HG02763 (cell line): Measurements from ENCODE around the gene PMPCA.
A peak's percentile ranks its signal among the peaks of the same experiment; 100 is the strongest.

Experiments
- ATAC-seq: cut with Tn5 transposase; IDR thresholded peaks from one replicate; pipeline ENCODE4 v1.9.1; 2021; ENCODE audit warnings: mild to moderate bottlenecking, moderate library complexity; ENCODE audit not compliant: unreplicated experiment

The PMPCA gene, protein sequence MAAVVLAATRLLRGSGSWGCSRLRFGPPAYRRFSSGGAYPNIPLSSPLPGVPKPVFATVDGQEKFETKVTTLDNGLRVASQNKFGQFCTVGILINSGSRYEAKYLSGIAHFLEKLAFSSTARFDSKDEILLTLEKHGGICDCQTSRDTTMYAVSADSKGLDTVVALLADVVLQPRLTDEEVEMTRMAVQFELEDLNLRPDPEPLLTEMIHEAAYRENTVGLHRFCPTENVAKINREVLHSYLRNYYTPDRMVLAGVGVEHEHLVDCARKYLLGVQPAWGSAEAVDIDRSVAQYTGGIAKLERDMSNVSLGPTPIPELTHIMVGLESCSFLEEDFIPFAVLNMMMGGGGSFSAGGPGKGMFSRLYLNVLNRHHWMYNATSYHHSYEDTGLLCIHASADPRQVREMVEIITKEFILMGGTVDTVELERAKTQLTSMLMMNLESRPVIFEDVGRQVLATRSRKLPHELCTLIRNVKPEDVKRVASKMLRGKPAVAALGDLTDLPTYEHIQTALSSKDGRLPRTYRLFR

DNA sequence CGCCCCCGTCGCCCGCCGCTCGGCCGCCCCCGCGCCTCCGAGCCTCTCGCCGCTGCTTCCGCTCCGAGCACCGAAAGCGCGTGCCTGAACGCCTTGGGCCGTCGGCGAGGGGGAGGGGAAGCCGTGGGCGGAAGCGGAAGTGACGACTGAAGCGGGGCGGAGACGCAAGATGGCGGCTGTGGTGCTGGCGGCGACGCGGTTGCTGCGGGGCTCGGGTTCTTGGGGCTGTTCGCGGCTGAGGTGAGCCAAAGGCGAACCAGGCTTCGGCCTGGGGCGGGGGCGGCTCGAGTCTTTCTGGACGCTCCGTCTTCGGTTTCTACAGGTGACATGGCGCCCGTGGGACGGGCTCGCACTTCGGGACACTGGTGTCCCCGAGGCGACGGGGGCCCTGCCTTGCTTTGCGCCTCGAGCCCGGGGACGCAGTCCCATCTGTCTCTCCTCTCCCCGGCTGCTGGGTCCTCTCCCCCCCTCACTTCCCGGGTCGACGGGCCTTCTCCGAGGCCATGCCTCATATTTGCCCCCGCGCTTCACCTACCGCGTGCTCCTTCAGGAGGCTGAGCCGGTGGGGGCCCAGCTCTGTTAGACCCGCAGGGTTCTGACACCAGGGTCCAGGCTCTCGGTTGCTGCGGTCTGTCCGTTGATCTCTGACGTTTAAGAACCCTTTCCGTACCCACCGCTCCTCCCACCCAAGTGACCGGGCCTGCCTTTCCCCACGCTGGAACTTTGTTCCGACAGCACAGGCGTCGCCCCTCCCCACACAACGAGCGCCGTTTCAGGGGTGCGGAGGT is at the start of gene PMPCA, which contains the start of gene ENTR1:
PMPCA (plus strand) TSS at position 159 of the 788 bp plus-strand sequence; CDS start at position 170, 11 bp downstream.
ENTR1 (minus strand) TSS at position 115 of the 788 bp plus-strand sequence. CDS start 217 bp downstream, outside the sequence.
- ATAC-seq = peak; percentile 81

DNA sequence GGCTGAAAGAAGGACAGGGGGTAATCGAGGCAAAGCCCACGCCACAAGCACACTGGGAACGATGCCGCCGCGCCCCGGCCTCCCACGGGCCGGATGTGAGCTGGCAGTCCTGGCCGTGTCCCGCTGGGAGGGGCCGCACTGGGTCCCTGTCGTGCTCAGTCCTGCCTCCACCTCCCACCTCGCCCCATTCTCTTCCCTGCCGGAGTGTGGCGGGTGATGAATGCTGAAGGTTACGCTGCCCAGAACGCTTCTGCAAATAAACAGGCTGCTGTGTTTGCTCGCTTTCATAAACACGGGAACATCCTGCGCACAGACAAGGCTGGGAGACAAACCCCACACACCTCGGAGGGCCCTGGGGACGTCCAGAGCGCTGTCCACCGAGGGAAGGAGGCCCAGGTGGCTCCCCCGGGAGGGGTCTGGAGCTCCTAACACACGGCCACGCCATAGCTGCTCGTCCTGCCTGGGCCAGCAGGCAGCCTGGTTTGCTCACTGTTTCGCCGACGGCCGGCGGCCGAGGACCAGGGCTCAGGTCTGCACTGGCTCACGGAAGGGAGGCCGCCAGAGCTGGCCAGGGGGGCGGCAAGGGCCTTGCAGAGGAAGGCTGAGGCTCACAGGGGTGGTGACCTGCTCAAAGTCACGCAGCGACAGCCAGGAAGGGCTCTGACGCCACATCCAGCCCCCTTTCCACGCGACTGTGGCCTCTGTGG is 49.3 kb upstream of the PMPCA start:
- ATAC-seq = no peak

DNA sequence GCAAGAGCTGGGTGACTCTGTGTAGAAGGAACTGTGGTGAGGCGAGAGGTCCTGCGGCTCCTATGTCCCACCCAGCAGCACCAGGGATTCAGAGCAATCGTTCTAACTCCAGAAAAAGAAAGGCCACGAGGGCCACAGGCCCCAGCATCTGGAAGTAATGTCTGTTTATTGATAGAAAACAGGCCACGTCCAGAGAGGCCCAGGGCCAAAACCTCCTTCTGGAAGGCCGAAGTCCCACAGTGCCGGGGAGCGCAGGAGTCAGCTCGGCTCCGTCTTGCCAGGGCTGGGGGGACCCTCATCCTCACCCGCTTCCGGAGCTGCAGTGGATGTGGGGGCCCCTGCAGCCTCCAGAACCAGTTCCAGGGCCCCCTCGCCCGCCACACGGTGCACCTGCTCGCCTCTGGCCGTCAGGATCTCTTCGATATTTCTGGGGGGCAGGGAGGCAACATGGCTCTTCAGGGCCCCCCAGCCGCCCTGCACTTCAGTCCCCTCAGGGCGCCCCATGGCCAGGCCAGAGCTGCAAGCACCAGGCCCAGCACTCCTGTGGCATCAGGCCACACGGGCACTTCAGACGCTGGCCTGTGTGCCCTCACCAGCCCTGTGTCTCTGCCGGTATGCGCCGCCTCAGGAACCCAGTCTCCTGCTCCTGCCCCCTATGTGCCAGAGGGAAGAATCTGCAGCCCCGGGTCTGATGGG is 48.6 kb upstream of the PMPCA start:
- ATAC-seq = no peak

DNA sequence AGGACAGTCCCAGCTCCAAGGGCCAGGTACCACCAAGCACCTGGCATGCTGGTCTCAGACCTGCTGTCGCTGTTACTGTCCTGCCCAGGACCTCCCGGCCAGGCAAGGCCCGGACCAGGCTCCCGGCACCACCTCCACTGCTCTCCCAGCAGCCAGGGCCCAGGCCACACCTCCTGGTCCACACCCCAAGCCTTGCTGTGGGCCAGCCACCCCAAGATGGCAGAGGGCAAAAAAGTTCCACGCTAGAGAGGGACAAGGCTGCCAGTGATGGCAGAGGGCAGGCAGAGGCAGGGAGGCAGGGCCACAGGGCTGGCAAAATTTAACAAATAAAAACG is 48.0 kb upstream of the PMPCA start:
- ATAC-seq = no peak

DNA sequence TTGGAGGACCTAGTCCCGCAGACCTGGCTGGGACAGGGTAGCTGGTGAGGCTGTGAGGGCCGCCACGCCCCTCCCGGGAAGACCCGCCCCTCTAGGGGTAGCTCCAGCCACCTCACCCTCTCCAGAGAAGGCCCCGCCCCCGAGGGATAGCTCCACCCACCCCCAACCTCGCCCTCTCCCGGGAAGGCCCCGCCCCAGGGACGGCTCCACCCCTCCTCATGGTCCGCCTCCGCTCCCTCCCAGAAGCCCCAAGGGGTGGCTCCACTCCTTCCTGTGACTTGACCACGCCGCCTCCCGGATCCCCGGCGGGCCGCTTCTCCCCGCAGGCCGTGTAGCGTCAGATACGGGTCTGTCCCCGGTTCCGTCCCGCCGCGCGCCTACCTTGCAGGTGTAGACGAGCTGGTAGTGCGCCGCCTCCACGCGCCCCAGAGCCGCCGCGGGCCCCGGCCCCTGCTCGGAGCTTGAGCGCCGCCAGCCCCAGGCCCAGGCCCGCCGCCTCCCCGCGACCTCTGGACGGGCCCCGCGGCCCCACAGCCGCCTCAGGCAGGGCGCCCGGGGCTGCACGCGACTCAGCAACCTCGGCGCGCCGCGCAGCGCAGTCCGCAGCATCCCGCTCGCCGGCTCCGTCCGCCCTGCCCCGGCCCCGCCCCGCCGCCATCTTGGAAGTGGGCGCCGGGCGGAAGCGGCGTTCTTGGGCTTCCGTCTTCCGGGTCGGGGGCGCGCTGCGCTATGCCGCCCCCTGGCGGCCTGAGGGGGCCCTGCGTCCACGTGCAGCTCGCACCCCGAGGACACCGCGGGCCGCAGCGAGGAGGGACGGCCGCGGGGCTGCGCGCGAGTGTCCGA is 47.1 kb upstream of the PMPCA start, which contains the start of gene DNLZ:
DNLZ (minus strand) TSS at position 639 of the 843 bp plus-strand sequence; CDS start at position 609, 30 bp downstream.
- ATAC-seq = peak; percentile 72

DNA sequence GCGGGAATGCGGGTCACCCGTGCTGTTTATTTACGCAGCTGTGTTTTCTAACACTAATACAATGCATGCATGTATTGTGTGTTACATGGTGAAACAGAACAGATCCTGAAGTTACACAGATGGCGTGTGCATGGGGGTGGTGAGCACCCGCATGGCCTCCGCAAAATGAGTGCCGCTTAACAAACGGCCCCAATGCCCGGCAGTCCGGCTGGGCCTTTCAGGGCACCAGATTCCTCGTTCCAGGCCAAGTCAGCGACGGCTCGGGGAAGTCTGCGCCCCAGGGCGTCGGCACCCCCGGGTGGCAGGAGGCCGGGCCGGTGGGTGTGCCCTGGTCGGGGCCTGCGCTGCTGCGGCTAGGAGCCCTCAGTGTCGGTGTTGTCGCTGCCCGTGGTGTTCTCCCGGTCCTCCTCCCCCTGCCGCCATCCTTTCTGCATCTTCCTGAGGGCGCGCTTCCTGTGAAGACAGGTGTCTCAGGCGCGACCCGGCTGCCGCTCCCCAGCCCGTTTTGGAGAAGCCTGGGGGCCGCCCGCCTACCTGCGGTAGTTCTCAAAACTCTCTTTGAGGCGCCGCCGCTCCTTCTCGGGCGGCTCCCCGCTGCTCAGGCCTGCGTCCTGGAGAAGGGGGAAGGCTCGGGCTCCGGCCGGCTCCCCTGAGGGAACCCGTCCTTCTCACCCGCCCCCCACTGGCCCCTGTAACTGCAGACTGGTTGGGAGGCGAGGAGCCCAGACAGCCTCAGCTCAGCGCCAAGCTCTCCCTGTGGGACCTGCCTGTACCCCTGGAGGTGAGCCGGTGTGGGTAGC is 46.3 kb upstream of the PMPCA start:
- no peak for ATAC-seq

DNA sequence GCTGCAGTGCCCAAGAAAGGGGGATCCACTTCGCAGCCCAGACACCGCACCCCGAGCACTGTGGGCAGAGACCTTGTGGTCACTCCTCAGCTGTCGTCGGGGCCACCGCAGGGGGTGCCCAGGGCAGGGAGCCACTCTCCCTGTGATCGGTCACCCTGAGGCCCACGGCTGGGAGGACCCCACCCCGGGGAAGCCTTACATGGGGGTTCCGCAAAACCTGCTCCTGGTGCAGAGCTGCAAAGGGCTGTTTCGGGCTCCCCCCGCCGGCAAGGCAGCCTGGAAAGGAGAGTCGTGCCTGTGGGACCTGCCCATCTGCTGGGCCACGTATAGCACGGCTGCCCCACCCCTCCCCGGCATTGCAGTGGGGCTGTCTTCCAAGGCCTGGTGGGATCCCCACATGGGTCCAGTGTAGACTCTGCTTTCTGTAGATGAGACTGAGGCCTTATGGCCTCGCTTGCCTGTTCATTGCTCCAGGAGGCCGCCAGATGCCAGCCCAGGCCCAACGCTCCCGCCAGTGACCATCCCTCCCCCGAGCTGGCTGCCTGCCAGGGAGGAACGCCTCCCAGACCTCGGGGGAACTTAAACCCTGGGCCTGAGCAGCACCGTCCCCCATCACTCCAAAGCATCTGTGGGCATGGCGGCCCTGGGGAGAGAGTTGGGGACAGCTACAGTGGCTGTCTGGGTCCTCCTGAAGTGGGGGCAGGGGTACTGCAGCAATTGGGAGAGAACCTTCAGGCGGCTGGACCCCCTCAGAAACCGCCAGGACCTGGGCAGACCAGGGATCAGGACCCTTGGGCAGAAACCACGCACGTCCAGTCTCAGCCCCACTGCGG is 45.3 kb upstream of the PMPCA start:
- ATAC-seq = no peak

DNA sequence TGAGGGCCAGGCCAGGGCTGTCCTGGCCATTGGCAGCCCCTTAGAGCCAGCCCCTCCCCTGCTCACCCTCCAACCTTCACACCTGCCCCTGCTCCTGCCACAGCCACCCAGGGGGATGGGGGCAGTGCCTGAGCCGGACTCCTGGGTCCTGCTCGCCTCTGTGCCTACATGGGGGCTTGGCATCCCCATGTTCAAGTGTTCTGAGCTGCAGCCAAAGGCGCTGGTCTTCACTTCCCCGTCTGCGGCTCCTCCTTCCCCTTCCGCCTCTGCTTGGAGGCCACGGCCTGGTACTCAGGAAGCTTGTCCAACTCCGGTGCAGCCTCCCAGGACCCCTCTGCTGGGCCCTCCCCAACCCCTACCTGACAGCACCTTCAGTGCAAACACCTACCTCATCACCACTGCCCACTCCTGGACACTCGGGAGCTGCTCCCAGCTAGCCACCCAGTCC is 44.7 kb upstream of the PMPCA start:
- ATAC-seq = no peak

DNA sequence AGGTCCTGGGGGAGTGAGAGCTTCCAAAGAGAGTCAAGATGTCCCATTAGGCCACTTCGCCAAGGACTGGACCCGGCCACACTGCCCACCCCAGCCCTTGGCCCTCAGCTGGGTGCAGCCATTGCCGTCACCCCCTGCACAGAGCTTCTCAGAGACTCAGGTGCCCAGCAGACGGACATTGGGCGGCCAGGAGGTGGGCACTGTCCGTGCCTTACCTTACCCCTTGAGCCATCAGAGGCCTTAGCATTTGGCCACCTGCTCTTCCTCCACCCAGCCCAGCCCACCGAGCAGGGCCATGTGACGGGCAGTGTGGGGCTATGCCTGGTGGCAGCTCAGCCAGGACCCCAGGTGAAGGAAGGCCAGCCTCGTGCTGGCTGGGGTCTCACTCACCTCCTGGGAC is 43.6 kb upstream of the PMPCA start:
- ATAC-seq = no peak

DNA sequence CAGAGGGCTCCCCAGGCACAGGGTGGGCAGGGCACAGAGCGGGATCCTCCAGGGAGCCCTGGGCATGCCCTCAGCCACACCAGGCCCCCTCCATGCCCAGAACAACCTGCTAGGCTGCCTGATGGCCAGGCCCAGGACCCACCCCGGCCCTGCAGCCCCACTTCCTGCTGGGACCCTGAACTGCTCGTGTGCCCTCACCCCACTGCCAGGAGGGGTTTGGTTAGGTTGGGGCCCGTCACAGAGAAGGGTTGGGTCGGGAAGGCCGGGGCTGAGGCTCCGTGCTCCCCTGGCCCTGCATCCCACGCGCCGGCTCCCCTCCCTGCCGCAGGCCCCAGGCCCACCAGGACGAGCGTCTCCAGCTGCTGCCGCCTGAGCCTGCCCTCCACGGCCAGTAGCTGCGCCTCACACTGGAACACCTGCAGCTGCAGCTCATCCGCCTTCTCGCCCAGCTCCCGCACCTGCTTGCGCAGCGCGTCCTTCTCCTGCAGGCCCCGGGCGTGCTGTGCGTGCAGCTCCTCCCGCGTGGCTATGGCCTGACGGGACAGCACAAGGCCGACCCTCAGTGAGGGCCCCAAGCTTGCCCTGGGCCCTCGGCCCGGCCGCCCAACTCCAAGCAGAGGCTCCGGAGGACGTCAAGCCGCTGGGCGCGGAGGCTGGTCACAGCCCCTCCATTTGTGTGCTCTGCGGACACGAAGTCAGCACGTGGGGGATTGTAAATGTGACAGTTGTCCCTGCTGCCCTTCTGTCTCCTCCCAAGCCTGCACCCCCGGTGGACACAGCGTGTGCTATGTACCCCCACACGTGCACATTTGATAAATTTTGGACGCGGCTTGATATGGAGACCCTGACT is 42.9 kb upstream of the PMPCA start:
- ATAC-seq = no peak

DNA sequence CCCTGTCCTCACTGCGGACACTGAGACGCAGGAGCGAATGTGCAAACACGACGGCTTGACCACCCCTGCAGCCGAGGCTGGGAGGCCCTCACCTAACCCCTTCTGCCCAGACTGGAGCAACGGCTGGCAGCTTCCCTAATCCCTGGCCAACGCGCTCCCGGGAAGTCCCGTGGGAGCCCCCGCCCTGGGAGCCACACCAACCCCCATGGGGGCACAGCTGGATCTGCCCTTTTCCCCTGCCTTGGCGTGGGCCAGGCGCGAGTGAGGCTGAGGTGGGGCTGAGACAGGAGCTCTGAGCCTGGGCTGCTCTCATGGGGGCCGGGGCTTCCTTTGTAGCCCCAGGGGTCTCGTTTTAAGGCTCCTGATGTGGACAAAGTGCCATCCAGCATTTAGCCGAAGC is 42.3 kb upstream of the PMPCA start:
- no peak for ATAC-seq

DNA sequence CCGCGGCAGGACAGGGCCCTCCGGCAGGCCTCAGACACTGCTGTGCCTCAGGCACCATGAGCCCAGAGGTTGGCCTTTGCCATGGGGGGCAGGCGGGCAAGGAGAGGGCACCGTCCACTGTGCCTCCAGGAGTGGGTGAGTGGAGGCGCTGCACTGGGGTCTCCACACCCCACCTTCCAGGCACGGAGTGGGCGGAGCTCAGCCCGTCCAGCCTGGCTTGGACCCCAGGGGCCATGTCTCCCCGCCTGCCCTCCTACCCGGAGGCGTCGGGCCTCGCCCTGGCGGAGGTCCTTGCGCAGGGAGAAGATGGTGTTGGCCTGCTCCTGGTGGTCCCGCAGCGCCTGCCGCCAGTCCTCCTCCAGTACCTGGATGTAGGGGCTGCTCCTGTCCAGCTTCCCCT is 40.4 kb upstream of the PMPCA start:
- ATAC-seq = no peak

DNA sequence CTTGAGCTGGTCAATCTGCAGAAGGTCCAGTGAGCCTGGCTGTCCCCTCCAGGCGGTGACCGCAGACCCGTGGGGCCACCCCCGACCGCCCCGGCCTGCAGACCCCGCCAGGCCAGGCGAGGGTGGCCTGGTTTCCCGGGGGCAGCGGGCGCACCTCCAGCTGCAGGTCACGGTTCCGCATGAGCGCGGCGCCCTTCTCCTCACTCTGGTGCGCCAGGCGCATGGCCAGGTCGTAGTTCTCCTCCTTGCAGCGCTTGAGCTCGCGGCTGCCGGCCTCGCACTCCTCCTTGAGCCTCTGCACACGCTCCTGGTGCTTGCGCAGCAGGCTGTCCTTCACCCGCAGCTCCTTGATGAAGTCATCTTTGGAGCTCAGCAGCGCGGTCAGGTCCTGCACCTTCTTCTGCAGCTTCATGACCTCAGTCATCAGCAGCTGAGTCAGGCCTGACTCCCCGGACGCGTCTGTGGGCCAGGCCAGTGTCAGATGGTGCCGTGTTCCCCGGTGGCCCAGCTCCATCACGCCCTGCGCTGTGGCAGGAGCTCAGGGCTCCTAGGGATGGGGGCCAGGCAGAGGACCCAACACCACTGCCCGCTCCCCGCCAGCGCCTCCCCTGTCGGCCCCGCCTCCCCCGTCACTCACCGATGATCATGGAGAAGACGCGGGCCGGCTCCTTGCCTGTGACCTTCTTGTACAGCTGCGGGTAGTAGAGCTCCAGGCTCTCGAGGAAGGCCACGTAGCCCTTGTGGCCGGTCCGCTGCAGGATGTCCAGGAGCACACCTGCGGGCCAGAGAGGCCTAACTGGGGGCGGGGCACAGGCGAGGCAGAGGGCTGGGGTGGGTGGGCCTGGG is 39.5 kb upstream of the PMPCA start:
- ATAC-seq = no peak

DNA sequence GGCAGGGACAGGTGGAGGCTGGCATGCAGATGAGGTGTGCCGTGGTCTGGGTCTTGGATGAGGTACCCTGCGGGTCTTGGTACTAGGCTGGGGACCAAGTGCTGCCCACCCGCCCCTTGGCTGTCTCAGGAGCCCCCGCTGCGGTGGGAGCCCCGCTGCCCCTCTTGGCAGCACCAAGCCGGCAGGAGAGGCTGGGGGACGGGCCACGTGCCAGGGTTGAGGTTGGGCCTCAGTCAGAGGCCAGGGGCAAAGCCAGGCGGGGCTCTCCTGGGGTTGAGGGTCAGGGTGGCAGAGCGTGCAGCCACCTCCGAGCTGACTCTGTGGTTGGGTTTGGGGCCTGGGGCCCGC is 39.0 kb upstream of the PMPCA start:
- ATAC-seq = no peak

DNA sequence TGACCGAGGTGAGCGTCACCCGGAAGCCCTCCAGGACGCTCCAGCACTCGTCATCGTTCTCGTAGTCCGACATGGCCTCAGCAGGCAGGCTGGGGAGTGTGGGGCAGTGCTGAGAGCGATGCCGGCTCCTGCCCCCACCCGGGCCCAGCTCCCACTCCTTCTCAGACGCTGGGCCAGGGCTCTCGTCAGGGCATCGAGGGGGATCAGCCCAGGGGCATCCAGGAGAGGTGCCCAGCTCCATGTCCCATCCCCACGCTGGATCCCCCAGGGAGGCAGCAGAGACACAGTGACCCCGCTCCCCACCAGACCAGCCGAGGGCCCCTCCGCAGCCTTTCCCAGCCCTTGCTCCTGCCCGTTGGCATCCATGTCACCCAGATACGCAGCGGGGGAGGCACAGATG is 38.5 kb upstream of the PMPCA start:
- no peak for ATAC-seq
